HepG2 (cell line): ENCODE measurements around the gene APBB2. TPM values are rescaled to one million over a fixed set of nuclear protein-coding genes. Genes with fewer than 3 reads are reported as not detected.

Experiments
- ATAC-seq: fragments of 200-7000 bp; cut with Tn5 transposase; 3 replicates; pipeline ENCODE4 v1.9.1; 2020; ENCODE audit warnings: mild to moderate bottlenecking, moderate library complexity
- BruUV-seq: library from RNA; stranded (reverse); fragments of 400-500 nt; replicated peaks from 2 replicates; lab custom pipeline; 2021; lab: Mats Ljungman, UMichigan
- CTCF ChIA-PET: fragments of 300-600 bp; formaldehyde crosslinking; extraction: SDS; loops from one replicate; lab custom pipeline; 2021; ENCODE audit warnings: low total read pairs, inconsistent platforms, low intra/inter-chr PET ratio; lab: Yijun Ruan, JAX
- POLR2A ChIA-PET: fragments of 350-600 bp; sonication (Branson Sonifier 250); formaldehyde crosslinking; loops from one replicate; lab custom pipeline; 2020; ENCODE audit warnings: antibody characterized with exemption, inconsistent platforms; lab: Yijun Ruan, JAX
- DNase-seq: peaks from one replicate; pipeline ENCODE4 v3.0.0-alpha.2; 2015; ENCODE audit warnings: low spot score
- FAIRE-seq: peaks from 3 replicates; lab custom pipeline; 2011; peaks lifted over from hg19 to GRCh38; lab: Jason Lieb, UNC
- H2AFZ ChIP-seq: one replicate; pipeline ENCODE4 v1.6.1; 2011; ENCODE audit warnings: low read length, inconsistent platforms
- H3K27ac ChIP-seq: fragments of 300-600 bp; 3 replicates; pipeline ENCODE4 v1.8.0; 2011; ENCODE audit warnings: mixed run types, mild to moderate bottlenecking, mixed read lengths, low read length, inconsistent platforms; ENCODE audit not compliant: insufficient read depth; ENCODE audit errors: extremely low read length
- H3K27me3 ChIP-seq, 2 experiments: fragments of 200-600 bp in 1 of 2; 2 replicates in 1 of 2; 3 replicates in 1 of 2; pipeline versions ENCODE4 v1.6.0 to v1.8.0; 2011; ENCODE audit warnings: low read length in 2 of 2, mild to moderate bottlenecking in 2 of 2, moderate library complexity in 2 of 2, inconsistent platforms in 1 of 2; ENCODE audit not compliant: insufficient read depth in 2 of 2, control insufficient read depth in 1 of 2
- H3K36me3 ChIP-seq, 2 experiments: fragments of 200-600 bp in 1 of 2; replicated peaks in 1 of 2; 2 replicates in 1 of 2; 3 replicates in 1 of 2; pipeline versions ENCODE4 v1.5.1 to v1.8.0; 2011; ENCODE audit warnings: low read length in 2 of 2, inconsistent platforms in 1 of 2; ENCODE audit not compliant: insufficient read depth in 2 of 2, control insufficient read depth in 1 of 2
- H3K4me1 ChIP-seq: 2 replicates; pipeline ENCODE4 v1.5.1; 2012; ENCODE audit warnings: low read length, inconsistent platforms; ENCODE audit not compliant: insufficient read depth
- H3K4me2 ChIP-seq: 2 replicates; pipeline ENCODE4 v1.6.0; 2011; ENCODE audit warnings: low read depth, low read length, inconsistent platforms
- H3K4me3 ChIP-seq, 3 experiments: fragments of 200-600 bp in 1 of 3; sonication (generic), shearing (Covaris generic) in 1 of 3; replicated peaks in 1 of 3; 2 replicates each; pipeline ENCODE4 v1.5.1; 2011 to 2016; ENCODE audit warnings: low read length in 3 of 3, inconsistent platforms in 2 of 3, low read depth in 2 of 3, mild to moderate bottlenecking in 2 of 3, control low read depth in 1 of 3, mixed read lengths in 1 of 3; ENCODE audit not compliant: insufficient read depth in 1 of 3
- H3K79me2 ChIP-seq: one replicate; pipeline ENCODE4 v1.6.1; 2011; ENCODE audit warnings: low read length, inconsistent platforms; ENCODE audit not compliant: insufficient read depth
- H3K9ac ChIP-seq: 2 replicates; pipeline ENCODE4 v1.6.0; 2011; ENCODE audit warnings: mild to moderate bottlenecking, low read depth, low read length, inconsistent platforms; ENCODE audit not compliant: insufficient read depth
- H3K9me3 ChIP-seq: 2 replicates; pipeline ENCODE4 v1.5.1; 2012; ENCODE audit warnings: mild to moderate bottlenecking, low read length
- H4K20me1 ChIP-seq: 2 replicates; pipeline ENCODE4 v1.6.0; 2011; ENCODE audit warnings: inconsistent platforms, mild to moderate bottlenecking, low read length, moderate library complexity; ENCODE audit not compliant: insufficient read depth
- CTCF ChIP-seq: sonication (generic); formaldehyde crosslinking; IDR thresholded peaks from 2 replicates; pipeline ENCODE4 v1.5.0; 2020; ENCODE audit warnings: mild to moderate bottlenecking, missing genetic modification reagents, moderate library complexity
- ELF4 ChIP-seq: sonication (generic); formaldehyde crosslinking; IDR thresholded peaks from 2 replicates; pipeline ENCODE4 v1.5.0; 2020; ENCODE audit warnings: missing genetic modification reagents, mild to moderate bottlenecking, moderate library complexity, borderline replicate concordance
- GATAD1 ChIP-seq: IDR thresholded peaks from 2 replicates; pipeline ENCODE4 v1.6.1; 2016; ENCODE audit warnings: missing genetic modification reagents, missing compliant biosample characterization
- KDM1A ChIP-seq: IDR thresholded peaks from 2 replicates; pipeline ENCODE4 v1.6.1; 2016; ENCODE audit warnings: missing compliant biosample characterization
- MAFF ChIP-seq: IDR thresholded peaks from 2 replicates; pipeline ENCODE4 v1.6.1; 2011; ENCODE audit warnings: low read depth, low read length, improper control_type of control experiment
- MAFK ChIP-seq, 2 experiments: IDR thresholded peaks in 1 of 2; conservative IDR thresholded peaks in 1 of 2; 2 replicates each; pipeline ENCODE4 v1.6.1; 2011; ENCODE audit warnings: improper control_type of control experiment in 2 of 2, low read length in 2 of 2
- MTA1 ChIP-seq: sonication (generic); formaldehyde crosslinking; IDR thresholded peaks from 2 replicates; pipeline ENCODE4 v1.4.0; 2020; ENCODE audit warnings: missing genetic modification reagents, mild to moderate bottlenecking, borderline replicate concordance
- NFE2 ChIP-seq: sonication (generic); formaldehyde crosslinking; IDR thresholded peaks from 2 replicates; pipeline ENCODE4 v1.4.0; 2020; ENCODE audit warnings: missing genetic modification reagents
- NFE2L2 ChIP-seq: fragments of 150-350 bp; IDR thresholded peaks from 2 replicates; pipeline ENCODE4 v1.6.1; 2014; ENCODE audit warnings: low read length
- NR0B2 ChIP-seq: sonication (generic); formaldehyde crosslinking; IDR thresholded peaks from 2 replicates; pipeline ENCODE4 v1.4.0; 2020; ENCODE audit warnings: mild to moderate bottlenecking, missing genetic modification reagents
- RBM39 ChIP-seq: fragments of 200-400 bp; formaldehyde crosslinking; IDR thresholded peaks from one replicate; pipeline ENCODE4 v1.6.1; 2018; ENCODE audit warnings: antibody characterized with exemption, mild to moderate bottlenecking, low read depth, low read length; ENCODE audit not compliant: poor library complexity, severe bottlenecking
- RORA ChIP-seq: sonication (generic); formaldehyde crosslinking; IDR thresholded peaks from 2 replicates; pipeline ENCODE4 v1.5.0; 2020; ENCODE audit warnings: mild to moderate bottlenecking, missing genetic modification reagents, moderate library complexity
- SP1 ChIP-seq, 2 experiments: fragments of 450-650 bp in 1 of 2; sonication (generic) in 1 of 2; formaldehyde crosslinking in 1 of 2; IDR thresholded peaks; 2 replicates each; pipeline versions ENCODE4 v1.4.0 to v1.6.1; 2016 to 2020; ENCODE audit warnings: missing genetic modification reagents in 1 of 2
- STAG1 ChIP-seq: sonication (generic); formaldehyde crosslinking; IDR thresholded peaks from 2 replicates; pipeline ENCODE4 v1.4.0; 2020; ENCODE audit warnings: missing genetic modification reagents
- TAF15 ChIP-seq: fragments of 200-400 bp; formaldehyde crosslinking; IDR thresholded peaks from one replicate; pipeline ENCODE4 v1.6.1; 2018; ENCODE audit warnings: mild to moderate bottlenecking, low read depth, low read length; ENCODE audit not compliant: poor library complexity, severe bottlenecking
- ZMYM2 ChIP-seq: sonication (generic); formaldehyde crosslinking; IDR thresholded peaks from 2 replicates; pipeline ENCODE4 v1.8.0; 2022; ENCODE audit warnings: mild to moderate bottlenecking, missing genetic modification reagents
- ZNF124 ChIP-seq: sonication (generic); formaldehyde crosslinking; IDR thresholded peaks from 2 replicates; pipeline ENCODE4 v1.4.0; 2020; ENCODE audit warnings: missing genetic modification reagents
- ZNF138 ChIP-seq: sonication (generic); formaldehyde crosslinking; IDR thresholded peaks from 2 replicates; pipeline ENCODE4 v1.5.0; 2020; ENCODE audit warnings: mild to moderate bottlenecking, low read depth, missing genetic modification reagents
- ZNF230 ChIP-seq: sonication (generic); formaldehyde crosslinking; IDR thresholded peaks from 2 replicates; pipeline ENCODE4 v1.4.0; 2020; ENCODE audit warnings: mild to moderate bottlenecking, missing genetic modification reagents
- ZNF460 ChIP-seq: sonication (generic); formaldehyde crosslinking; IDR thresholded peaks from 2 replicates; pipeline ENCODE4 v1.5.1; 2020; ENCODE audit warnings: missing genetic modification reagents, mild to moderate bottlenecking, borderline replicate concordance
- ZNF570 ChIP-seq: sonication (generic); formaldehyde crosslinking; IDR thresholded peaks from 2 replicates; pipeline ENCODE4 v1.4.0; 2020; ENCODE audit warnings: mild to moderate bottlenecking, missing genetic modification reagents, borderline replicate concordance
- ZNF576 ChIP-seq: sonication (generic); formaldehyde crosslinking; IDR thresholded peaks from 2 replicates; pipeline ENCODE4 v1.4.0; 2020; ENCODE audit warnings: mild to moderate bottlenecking, missing genetic modification reagents
- WGBS: methylation state at CpG from one replicate; pipeline ENCODE4 v1.1.6; 2017; ENCODE audit warnings: low lambda C conversion rate; 5-methylcytosine and 5-hydroxymethylcytosine counted together
- in situ Hi-C: cut with HindIII; loops from 2 replicates; pipeline ENCODE4 v1.10.0; 2017; ENCODE audit warnings: low pct_unique_long_range_greater_than_20kb; ENCODE audit not compliant: extremely low pct_ligation_motif_present
- intact Hi-C: fragments of 100-400 bp; cut with micrococcal nuclease; formaldehyde crosslinking; loops from one replicate; pipeline ENCODE4 v1.10.0; 2022; ENCODE audit not compliant: unreplicated experiment
- polyA plus RNA-seq, 8 experiments: library from polyadenylated mRNA; depleted of rRNA in 3 of 8; stranded (reverse) in 7 of 8; unstranded in 1 of 8; fragments of >200 nt; fragmentation: Illumina TruSeq in 4 of 8; extraction: Trizol in 4 of 8; gene quantifications; 2 replicates each; pipeline versions ENCODE4 v1.2.1 to v1.2.3, GENCODE V29; 2011 to 2016; ENCODE audit warnings: low read depth in 4 of 8, missing spikeins in 1 of 8, mixed read lengths in 1 of 8; ENCODE audit not compliant: insufficient read depth in 1 of 8
- total RNA-seq, 5 experiments: library from RNA; depleted of rRNA; stranded (reverse); fragments of >200 nt; fragmentation: Illumina TruSeq; extraction: Trizol; gene quantifications; 2 replicates each; pipeline ENCODE4 v1.2.3, GENCODE V29; 2016; ENCODE audit warnings: low read depth in 1 of 5

The APBB2 gene
- total and polyA plus RNA-seq, 2 of the 13 experiments (the other 11 are each of a cell fraction or from before 2014, with no cell fraction given) = 11.7 to 17.0 TPM

GRCh38 chr4:41260116-41260733 lies 45.9 kb upstream of the APBB2 start (continued):
- TF ChIP-seq ELF4 (CRISPR knock-in tag) (no peak), KDM1A (CRISPR knock-in tag) (no peak), ZNF460 (CRISPR knock-in tag) (no peak), ZMYM2 (CRISPR knock-in tag) (no peak), TAF15 (no peak), ZNF570 (CRISPR knock-in tag) (no peak), NR0B2 (no peak), RBM39 (no peak), ZNF230 (CRISPR knock-in tag) (no peak), ZNF138 (CRISPR knock-in tag) (no peak), ZNF576 (CRISPR knock-in tag) (no peak)

GRCh38 chr4:41258783-41259182 lies 44.4 kb upstream of the APBB2 start:
- peak; percentile 32 for TF ChIP-seq STAG1
- TF ChIP-seq CTCF (CRISPR knock-in tag) = peak; percentile 36; the same call in 1 of the 2 replicates
- peak; percentile 60; the same call in 1 of the 2 replicates for TF ChIP-seq NFE2L2
- TF ChIP-seq SP1 (IDR thresholded peaks at IDR 0.05) = no peak
- TF ChIP-seq SP1 (CRISPR knock-in tag; IDR thresholded peaks at IDR 0.05) = no peak
- peak; percentile 48 to 50; a peak in 2 of 4 replicates for TF ChIP-seq MAFK (conservative IDR thresholded peaks at IDR 0.05 in 1 of 2, IDR thresholded peaks at IDR 0.05 in 1 of 2; ENCODE audit: low read length in 2 of 2)
- no peak for TF ChIP-seq MTA1 (CRISPR knock-in tag)
- TF ChIP-seq ZNF124 (CRISPR knock-in tag) = no peak
- TF ChIP-seq RORA (CRISPR knock-in tag) = no peak
- TF ChIP-seq MAFF = peak; percentile 58
- TF ChIP-seq NFE2 (CRISPR knock-in tag) = peak; percentile 73; the same call in 1 of the 2 replicates
- TF ChIP-seq GATAD1 (CRISPR knock-in tag) = no peak
- TF ChIP-seq, all 625 proteins: peak for 6
- no peaks in the 10 kb centered on the region for H4K20me1 ChIP-seq
- 51% methylated on average over 5 of the region's 5 CpGs for WGBS
- no peak overlapping the region for H3K4me3 ChIP-seq
- H3K79me2 ChIP-seq = no peaks in the 10 kb centered on the region
- in situ Hi-C loops = no loop called here
- peak; percentile 18 for DNase-seq
- no peaks in the 10 kb centered on the region for H3K4me1 ChIP-seq
- no peak overlapping the region for H3K27ac ChIP-seq
- POLR2A ChIA-PET = no interaction called here
- peak; percentile 78 for ATAC-seq
- no peak for FAIRE-seq
- H3K27me3 ChIP-seq = peaks cover 5 to 47% of the 10 kb centered on the region in 2 experiments
- H3K9ac ChIP-seq = no peak overlapping the region
- H3K4me2 ChIP-seq = no peak overlapping the region
- intact Hi-C loops = no loop called here
- CTCF ChIA-PET = no interaction called here
- no peaks in the 10 kb centered on the region for H3K9me3 ChIP-seq
- no peaks in the 10 kb centered on the region for H3K36me3 ChIP-seq
- BruUV-seq = no TSS peak
- no peak overlapping the region for H2AFZ ChIP-seq
